GM21529 (cell line): ENCODE results near the gene BLOC1S1.

Experiments used
- ATAC-seq: cut with Tn5 transposase; IDR thresholded peaks from one replicate; pipeline ENCODE4 v1.9.1; 2021; ENCODE audit not compliant: unreplicated experiment

Gene BLOC1S1

DNA sequence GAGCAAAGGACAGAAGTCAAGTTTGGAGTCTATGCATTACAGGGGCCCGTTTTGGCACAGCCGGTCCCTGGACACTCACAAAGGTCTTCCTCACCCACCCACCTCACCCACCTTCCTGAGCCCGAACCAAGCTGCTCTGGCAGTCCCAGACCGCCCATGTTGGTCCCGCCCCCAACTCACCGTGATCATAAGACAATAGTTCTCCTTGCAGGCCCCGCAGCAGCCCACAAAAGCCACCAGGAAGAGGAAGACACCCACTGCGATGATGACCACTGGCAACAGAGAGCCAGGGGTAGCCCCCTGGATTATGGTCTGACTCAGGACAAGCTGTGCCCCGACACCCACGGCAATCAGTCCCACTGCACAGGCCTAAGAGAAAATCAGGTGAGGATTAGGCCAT, 11.1 kb downstream of the BLOC1S1 start:
- ATAC-seq, result no peak

- ATAC-seq, result no peak
Measured at GRCh38 chr12:55727643-55728185, 11.9 kb downstream of the BLOC1S1 start.

GRCh38 chr12:55728186-55728938, 12.5 kb downstream of the BLOC1S1 start:
- peak; percentile 11 for ATAC-seq

GRCh38 chr12:55728939-55729818, 13.3 kb downstream of the BLOC1S1 start, which contains the start of gene CD63:
TSS of gene CD63 (minus strand) at chr12:55729009. CDS start at chr12:55728341, 668 bp downstream.
- peak; percentile 60 for ATAC-seq

DNA sequence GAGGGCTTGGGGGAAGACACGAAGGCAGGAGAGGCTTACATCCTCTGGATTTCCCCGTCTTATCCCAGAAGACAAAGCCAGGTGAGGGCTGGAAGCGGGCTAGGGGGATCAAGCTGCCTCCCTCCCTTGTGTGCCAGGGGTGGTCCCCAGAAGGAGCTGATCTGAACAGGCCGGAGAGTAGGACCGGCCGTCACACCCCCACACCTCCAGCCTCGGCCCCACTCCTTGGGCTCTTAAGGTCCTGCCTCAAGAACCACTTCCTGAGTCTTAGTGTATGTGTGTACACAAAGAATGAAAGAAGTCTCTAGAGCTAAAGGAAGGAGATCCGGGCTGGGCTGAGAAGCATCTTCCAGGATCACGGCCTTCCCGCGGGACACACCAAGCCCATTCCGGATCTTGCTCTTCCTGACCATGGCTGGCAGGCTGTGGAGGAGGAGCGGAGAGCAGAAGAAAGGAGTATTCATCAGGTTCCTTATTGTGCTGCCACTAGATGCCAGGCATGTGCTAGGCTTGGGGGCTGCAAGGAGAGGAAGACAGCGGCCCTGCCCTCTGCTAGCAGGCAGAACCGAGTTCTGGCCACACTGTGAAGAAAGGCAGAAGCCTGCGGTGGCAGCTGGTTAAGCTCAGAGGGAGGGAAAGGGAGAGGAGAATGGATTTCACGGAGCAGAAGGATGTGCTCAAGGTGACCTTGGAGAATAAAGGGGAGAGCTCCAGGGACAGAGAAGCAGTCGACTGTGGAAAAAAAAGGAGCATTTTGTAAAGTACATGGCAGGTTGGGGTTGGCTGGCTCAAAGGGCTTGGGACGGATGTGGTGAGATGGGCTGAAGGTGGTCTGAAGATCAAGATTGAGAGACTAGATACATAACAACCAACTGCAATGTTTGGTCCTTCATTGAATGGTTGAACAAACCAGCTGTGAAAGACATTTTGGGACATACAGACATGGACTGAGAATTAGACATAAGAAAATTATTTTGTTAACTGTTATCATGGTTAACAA, 14.3 kb downstream of the BLOC1S1 start:
- ATAC-seq, result peak; percentile 42

- no peak for ATAC-seq
Measured at GRCh38 chr12:55732288-55732687, 16.4 kb downstream of the BLOC1S1 start.

DNA sequence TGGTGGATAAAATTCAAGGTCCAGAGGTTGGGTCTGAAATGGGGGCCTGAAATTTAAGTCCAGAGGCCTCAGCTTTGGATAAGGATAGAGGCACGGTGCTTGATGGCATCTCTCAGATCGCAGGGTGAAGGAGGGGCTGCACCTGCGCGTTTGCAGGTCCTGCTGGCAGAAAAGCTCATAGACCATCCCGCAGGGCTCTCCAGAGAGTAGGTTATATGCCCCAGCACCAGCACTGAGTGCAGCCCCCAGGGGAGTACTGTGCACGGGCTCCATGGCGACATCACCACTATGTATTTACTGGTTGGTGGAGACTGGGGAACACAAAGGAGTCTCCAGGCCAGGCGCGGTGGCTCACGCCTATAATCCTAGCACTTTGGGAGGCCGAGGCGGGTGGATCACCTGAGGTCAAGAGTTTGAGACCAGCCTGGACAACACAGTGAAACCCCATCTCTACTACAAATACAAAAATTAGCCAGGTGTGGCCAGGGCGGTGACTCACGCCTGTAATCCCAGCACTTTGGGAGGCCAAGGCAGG, 17.2 kb downstream of the BLOC1S1 start:
- ATAC-seq, result no peak

DNA sequence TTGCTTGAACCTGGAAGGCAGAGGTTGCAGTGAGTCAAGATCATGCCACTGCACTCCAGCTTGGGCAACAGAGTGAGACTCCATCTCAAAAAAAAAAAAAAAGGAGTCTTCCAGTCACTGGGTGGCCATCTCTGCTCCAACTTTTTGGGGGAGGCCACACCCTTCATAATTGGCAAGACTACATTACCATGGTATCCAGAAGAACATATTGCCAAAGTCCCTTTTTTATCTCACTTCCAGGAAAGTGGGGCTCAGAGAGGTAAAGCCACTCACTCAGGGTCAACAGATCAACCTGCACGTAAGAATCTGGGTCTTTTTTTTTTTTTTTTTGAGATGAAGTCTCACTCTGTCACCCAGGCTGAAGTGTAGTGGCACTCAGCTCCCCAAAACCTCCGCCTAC, 18.0 kb downstream of the BLOC1S1 start:
- no peak for ATAC-seq

DNA sequence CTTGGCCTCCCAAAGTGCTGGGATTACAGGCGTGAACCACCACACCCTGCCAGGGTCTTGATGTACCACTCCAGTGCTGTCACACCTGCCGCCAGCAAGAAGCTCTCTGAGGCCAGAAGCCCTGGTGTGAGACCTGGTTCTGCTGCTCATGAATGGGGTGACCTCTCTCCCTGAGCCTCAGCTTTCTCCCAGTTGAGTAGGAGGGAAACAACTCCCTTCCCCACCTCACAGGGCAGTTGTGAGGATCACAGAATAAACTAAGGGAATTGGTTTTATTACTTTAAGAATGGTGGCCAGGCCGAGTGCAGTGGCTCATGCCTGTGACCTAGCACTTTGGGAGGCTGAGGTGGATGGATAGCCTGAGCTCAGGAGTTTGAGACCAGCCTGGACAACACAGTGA, 18.7 kb downstream of the BLOC1S1 start:
- ATAC-seq, result no peak

DNA sequence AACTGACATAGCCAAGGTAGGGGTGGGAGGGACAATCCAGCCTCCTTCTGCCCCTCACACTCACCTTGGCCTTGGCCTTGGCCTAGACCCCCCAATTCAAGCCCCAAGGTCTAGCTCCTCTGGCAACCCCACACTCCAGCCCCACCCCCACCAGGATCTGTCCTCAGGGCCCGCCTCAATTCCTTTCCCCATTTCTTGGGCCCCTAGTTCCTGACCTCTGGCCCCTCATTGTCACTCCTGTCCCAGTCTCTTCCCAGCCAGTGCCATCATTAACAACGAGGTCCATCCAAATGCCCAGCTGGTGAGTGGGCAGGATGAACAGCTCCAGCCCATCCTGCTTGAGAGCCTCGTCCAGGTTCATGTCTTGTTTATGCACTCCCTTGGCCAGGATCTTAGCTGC, 20.2 kb downstream of the BLOC1S1 start:
- ATAC-seq, result no peak

GRCh38 chr12:55736780-55737580, 21.1 kb downstream of the BLOC1S1 start:
- no peak for ATAC-seq

DNA sequence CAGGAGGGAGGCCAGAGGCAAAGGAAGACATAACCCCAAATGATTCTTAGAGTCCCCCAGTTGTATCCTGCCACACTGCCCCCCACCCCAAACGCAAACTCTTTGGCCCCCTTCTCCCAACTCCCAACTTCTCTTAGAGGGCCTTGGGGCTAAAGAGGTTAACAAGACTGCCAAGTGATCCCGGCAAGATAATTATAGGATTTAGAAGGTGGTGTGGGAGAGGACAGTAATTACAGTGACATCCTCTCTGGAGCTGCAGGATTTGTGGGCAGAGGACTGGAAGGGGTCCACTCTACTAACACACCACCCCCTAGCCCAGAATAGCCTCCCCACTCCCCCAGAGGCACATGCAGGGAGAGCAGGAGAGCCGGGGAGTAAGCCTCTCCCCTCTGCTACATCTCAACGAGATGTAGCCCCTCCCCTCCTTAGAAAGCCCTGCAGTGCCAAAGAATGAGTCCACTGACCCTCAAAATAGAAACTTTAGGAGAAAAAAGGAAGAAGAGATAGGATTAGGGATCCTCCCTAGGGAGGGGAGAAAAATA, 21.8 kb downstream of the BLOC1S1 start:
- ATAC-seq, result peak; percentile 3

DNA sequence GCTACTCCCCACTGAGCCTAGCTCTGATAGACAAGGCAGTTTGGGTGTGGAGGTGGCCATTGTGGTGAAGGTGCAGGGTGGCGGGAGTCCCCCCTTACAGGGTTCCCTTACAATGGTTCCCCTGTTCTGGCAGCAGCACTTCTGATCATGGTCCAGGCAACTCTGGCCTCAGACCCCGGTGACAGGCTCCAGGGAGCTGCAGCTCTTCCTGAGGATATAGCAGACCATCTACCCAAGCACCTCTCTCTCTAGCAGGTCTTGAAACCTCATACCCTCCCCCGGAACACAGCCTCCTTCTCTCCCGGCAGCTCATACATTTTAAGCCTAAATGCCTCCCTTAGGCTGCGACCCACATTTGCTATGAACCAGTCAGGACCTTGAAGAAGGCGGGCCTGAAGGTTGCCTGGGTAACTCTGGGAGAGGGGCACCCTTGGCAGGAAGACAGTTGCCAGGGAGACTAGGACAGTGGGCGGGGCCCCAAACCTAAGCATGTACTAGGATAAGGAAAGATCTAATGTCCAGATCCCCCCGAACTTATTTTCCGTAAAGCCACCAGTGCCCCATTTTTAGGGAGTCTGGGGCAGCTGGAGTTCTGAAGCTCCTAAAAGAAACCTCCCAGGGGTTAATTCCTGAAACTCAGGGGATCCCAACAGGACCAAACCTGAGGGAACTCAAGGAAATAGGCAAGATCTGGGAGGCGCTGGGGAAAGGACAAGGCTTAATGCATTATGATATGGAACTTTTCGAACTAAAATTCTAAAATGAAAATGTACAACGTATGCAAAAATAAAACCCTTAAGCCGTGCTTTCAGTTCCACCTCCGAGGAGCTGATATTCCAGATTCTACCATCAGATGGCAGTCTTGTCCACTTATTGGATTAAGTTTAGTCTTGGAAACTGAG, 22.5 kb downstream of the BLOC1S1 start:
- ATAC-seq, result peak; percentile 84

DNA sequence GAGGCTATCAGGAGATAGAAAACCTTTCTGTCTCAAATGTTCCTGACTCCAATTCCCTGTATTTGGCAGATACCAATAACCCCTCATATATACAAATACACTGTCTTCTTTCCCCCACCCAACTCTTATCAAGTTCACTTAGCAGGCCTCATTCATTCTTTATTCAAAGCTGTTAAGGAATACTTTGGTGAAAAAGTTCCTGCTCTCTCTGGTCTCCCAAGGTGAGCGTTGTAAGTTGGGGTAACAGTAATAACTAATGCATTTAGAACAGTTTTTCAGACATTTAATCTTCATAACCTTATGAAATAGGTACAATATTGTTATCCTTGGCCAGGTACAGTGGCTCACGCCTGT, 23.2 kb downstream of the BLOC1S1 start:
- no peak for ATAC-seq

- no peak for ATAC-seq
Measured at GRCh38 chr12:55741931-55742680, 26.3 kb downstream of the BLOC1S1 start.

DNA sequence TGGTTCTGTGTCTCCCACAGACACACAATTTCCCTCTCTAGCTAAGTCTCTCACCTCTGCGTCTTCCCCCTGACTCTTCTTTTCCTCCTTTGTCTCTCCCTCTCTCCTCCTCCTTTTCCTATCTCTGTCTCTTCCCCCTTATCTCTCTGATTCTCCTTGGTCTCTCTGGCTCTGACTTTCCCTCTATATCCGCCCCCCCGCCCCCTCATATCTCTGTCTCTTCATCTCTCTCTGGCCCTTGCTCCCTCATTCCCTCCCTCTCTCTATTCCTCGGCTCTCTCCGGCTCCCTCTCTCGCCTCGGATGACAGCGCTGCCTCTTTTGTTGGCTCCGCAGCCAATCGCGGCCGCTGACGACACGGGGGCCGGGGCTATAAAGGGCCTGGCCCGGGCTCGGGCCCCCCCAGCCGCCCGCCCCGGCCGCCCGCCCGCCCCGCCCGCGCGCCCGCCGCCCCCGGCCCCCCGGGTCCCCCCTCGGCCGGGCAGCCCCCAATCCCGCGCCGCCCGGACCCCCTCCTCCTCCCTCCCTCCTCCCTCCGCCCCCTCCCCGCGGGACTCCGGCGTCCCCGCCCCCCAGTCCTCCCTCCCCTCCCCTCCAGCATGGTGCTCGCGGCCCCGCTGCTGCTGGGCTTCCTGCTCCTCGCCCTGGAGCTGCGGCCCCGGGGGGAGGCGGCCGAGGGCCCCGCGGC, 27.0 kb downstream of the BLOC1S1 start, which contains the start of gene GDF11:
GDF11 (plus strand) TSS at position 404 of the 687 bp plus-strand sequence; CDS start at position 599, 195 bp downstream.
- ATAC-seq, result peak; percentile 35
